Activated CD8-positive, alpha-beta T cell treated with anti-CD3 and anti-CD28 coated beads, Interleukin-2, amount 10 ng/mL, durations not matched to agents 7 days and 5 days (primary cell): Measurements from ENCODE around the gene NUP210L. TPM values are rescaled to one million over a fixed set of nuclear protein-coding genes. Genes with fewer than 3 reads are reported as not detected.
"Not testable (repeated sequence)": the region's sequence is repeated elsewhere in the genome, so short reads cannot be mapped to it uniquely, and the experiment has no call there.

Experiments
- ATAC-seq: fragments of 150-1000 bp; cut with Tn5 transposase; one replicate; pipeline ENCODE4 v1.10.0; 2021; ENCODE audit warnings: moderate library complexity
- CTCF ChIA-PET: fragments of 350-600 bp; sonication (Branson Sonifier 250); formaldehyde crosslinking; loops from one replicate; lab custom pipeline; 2021; ENCODE audit warnings: antibody characterized with exemption; lab: Charles Lee
- POLR2A ChIA-PET: fragments of 350-600 bp; sonication (Branson Sonifier 250); formaldehyde crosslinking; loops from one replicate; lab custom pipeline; 2021; ENCODE audit warnings: antibody characterized with exemption; lab: Charles Lee
- DNase-seq: peaks from one replicate; pipeline ENCODE4 v3.0.0-alpha.2; 2020
- H3K27ac Mint-ChIP-seq: one replicate; pipeline ENCODE4 v1.8.0; 2021; ENCODE audit warnings: mild to moderate bottlenecking, mixed read lengths
- H3K27me3 Mint-ChIP-seq: one replicate; pipeline ENCODE4 v1.8.0; 2021; ENCODE audit warnings: low read depth, mixed read lengths
- H3K36me3 Mint-ChIP-seq: one replicate; pipeline ENCODE4 v1.8.0; 2021; ENCODE audit warnings: low read depth, mixed read lengths
- H3K4me1 Mint-ChIP-seq: one replicate; pipeline ENCODE4 v1.8.0; 2021; ENCODE audit warnings: low read depth, mixed read lengths
- H3K4me3 Mint-ChIP-seq: one replicate; pipeline ENCODE4 v1.8.0; 2021; ENCODE audit warnings: mild to moderate bottlenecking, mixed read lengths
- H3K9me3 Mint-ChIP-seq: one replicate; pipeline ENCODE4 v1.8.0; 2022; ENCODE audit warnings: mixed read lengths; ENCODE audit not compliant: insufficient read depth
- total RNA-seq, 2 experiments: library from RNA; stranded (reverse); gene quantifications; one replicate each; pipeline ENCODE4 v1.2.3, GENCODE V29; 2021

NUP210L gene
- total RNA-seq, 2 experiments from 2014 or later = 0.08 to 0.13 TPM

GRCh38 chr1:153990468-153991150, 164.3 kb downstream of the NUP210L start, which contains the start of gene RPS27:
TSS of gene RPS27 (plus strand) at chr1:153990762. CDS start at chr1:153990797, 35 bp downstream.
- Mint-ChIP-seq H3K27me3 (no peaks in the 10 kb centered on the region), H3K36me3 (peaks cover 40% of the 10 kb centered on the region), H3K9me3 (no peaks in the 10 kb centered on the region), H3K27ac (peak within 1 kb of the TSS; percentile 98), H3K4me1 (peaks cover 47% of the 10 kb centered on the region), H3K4me3 (peak within 1 kb of the TSS; percentile 93)
- POLR2A ChIA-PET = interaction anchor here (0.6 to 2.8 kb wide), 54 partner anchors 9 to 479 kb away, joined by 3 to 49 read pairs (median 4); partner anchors contain the start of genes CHTOP, CREB3L4, CRTC2 and DENND4B
- CTCF ChIA-PET = interaction anchor here (1.0 to 2.7 kb wide), 6 partner anchors 9 to 193 kb away, joined by 3 to 10 read pairs (median 4); partner anchors contain the start of genes CREB3L4 and JTB
- DNase-seq = peak; percentile 94
- peak; percentile 79 for ATAC-seq

GRCh38 chr1:153987621-153988020, 167.3 kb downstream of the NUP210L start:
- DNase-seq (no peak), ATAC-seq (no peak)
- peak overlapping the region; percentile 88 for H3K27ac Mint-ChIP-seq
- CTCF ChIA-PET = interaction anchor here (0.7 to 5.7 kb wide), 35 partner anchors 11 to 453 kb away, joined by 3 to 109 read pairs (median 8); partner anchors contain the start of genes CHTOP, CREB3L4, CRTC2 and DENND4B
- H3K4me3 Mint-ChIP-seq = no peak overlapping the region
- no peaks in the 10 kb centered on the region for H3K9me3 Mint-ChIP-seq
- H3K36me3 Mint-ChIP-seq = peaks cover 20% of the 10 kb centered on the region
- no peaks in the 10 kb centered on the region for H3K27me3 Mint-ChIP-seq
- POLR2A ChIA-PET = interaction anchor here (1.0 to 3.1 kb wide), 7 partner anchors 10 to 212 kb away, joined by 3 to 21 read pairs (median 8); partner anchors contain the start of genes CREB3L4 and JTB
- peaks cover 49% of the 10 kb centered on the region for H3K4me1 Mint-ChIP-seq

GRCh38 chr1:153985941-153986761, 168.7 kb downstream of the NUP210L start, which contains the start of gene RAB13:
TSS of gene RAB13 (minus strand) at chr1:153986339. CDS start at chr1:153986236, 103 bp downstream.
- no peak for DNase-seq
- no peaks in the 10 kb centered on the region for H3K9me3 Mint-ChIP-seq

GRCh38 chr1:153985341-153985912, 169.4 kb downstream of the NUP210L start:
- DNase-seq (no peak), ATAC-seq (no peak)
- peaks cover 35% of the 10 kb centered on the region for H3K4me1 Mint-ChIP-seq
- ChIA-PET POLR2A (interaction anchor here (0.6 to 3.1 kb wide), 11 partner anchors 8 to 326 kb away, joined by 3 to 21 read pairs (median 4); partner anchors contain the start of genes CREB3L4, JTB and SLC39A1), CTCF (interaction anchor here (1.5 to 5.7 kb wide), 19 partner anchors 9 to 413 kb away, joined by 3 to 109 read pairs (median 12); partner anchors contain the start of genes CREB3L4, CRTC2, DENND4B and GATAD2B)
- H3K27ac Mint-ChIP-seq = peak overlapping the region; percentile 66
- H3K9me3 Mint-ChIP-seq = no peaks in the 10 kb centered on the region
- peak overlapping the region; percentile 69 for H3K4me3 Mint-ChIP-seq
- H3K36me3 Mint-ChIP-seq = no peaks in the 10 kb centered on the region
- H3K27me3 Mint-ChIP-seq = no peaks in the 10 kb centered on the region

More at GRCh38 chr1:153985941-153986761, 168.7 kb downstream of the NUP210L start, which contains the start of gene RAB13:
- ChIA-PET CTCF (interaction anchor here (0.7 to 5.7 kb wide), 44 partner anchors 9 to 452 kb away, joined by 3 to 109 read pairs (median 6); partner anchors contain the start of genes CHTOP, CREB3L4, CRTC2 and DENND4B), POLR2A (interaction anchor here (0.7 to 3.1 kb wide), 15 partner anchors 9 to 327 kb away, joined by 3 to 21 read pairs (median 4); partner anchors contain the start of genes CREB3L4 and JTB)
- ATAC-seq = peak; percentile 12
- H3K27ac Mint-ChIP-seq = peak within 1 kb of the TSS; percentile 88
- H3K4me3 Mint-ChIP-seq = peak within 1 kb of the TSS; percentile 74
- peaks cover 7% of the 10 kb centered on the region for H3K36me3 Mint-ChIP-seq
- H3K27me3 Mint-ChIP-seq = no peaks in the 10 kb centered on the region
- H3K4me1 Mint-ChIP-seq = peaks cover 36% of the 10 kb centered on the region

GRCh38 chr1:153984123-153984894, 170.6 kb downstream of the NUP210L start:
- ChIA-PET CTCF (interaction anchor here (2.9 to 5.7 kb wide), 3 partner anchors 19 to 187 kb away, joined by 32 to 109 read pairs (median 50); partner anchors contain the start of genes CREB3L4 and SLC39A1), POLR2A (interaction anchor here (0.7 to 2.9 kb wide), 4 partner anchors 17 to 194 kb away, joined by 3 to 21 read pairs (median 6); partner anchors contain the start of gene CREB3L4)
- DNase-seq (no peak), ATAC-seq (no peak)
- no peaks in the 10 kb centered on the region for H3K9me3 Mint-ChIP-seq
- H3K4me3 Mint-ChIP-seq = no peak overlapping the region
- no peaks in the 10 kb centered on the region for H3K36me3 Mint-ChIP-seq
- H3K4me1 Mint-ChIP-seq = peaks cover 32% of the 10 kb centered on the region
- no peaks in the 10 kb centered on the region for H3K27me3 Mint-ChIP-seq
- H3K27ac Mint-ChIP-seq = no peak overlapping the region

GRCh38 chr1:153981735-153982134, 173.1 kb downstream of the NUP210L start:
- ChIA-PET POLR2A (interaction anchor here (0.8 kb wide), 1 partner anchor 14 kb away, joined by 4 read pairs; the partner anchor contains the start of gene CREB3L4), CTCF (interaction anchor here (0.6 to 1.2 kb wide), 2 partner anchors 10 to 26 kb away, joined by 3 to 5 read pairs; no protein-coding TSS in a partner anchor)
- H3K4me3 Mint-ChIP-seq, H3K36me3 Mint-ChIP-seq, ATAC-seq, H3K27me3 Mint-ChIP-seq, H3K27ac Mint-ChIP-seq, DNase-seq, H3K9me3 Mint-ChIP-seq: not testable (repeated sequence)
- peaks cover 38% of the 10 kb centered on the region for H3K4me1 Mint-ChIP-seq

GRCh38 chr1:153979091-153979490, 175.8 kb downstream of the NUP210L start:
- H3K4me3 Mint-ChIP-seq, ATAC-seq, H3K9me3 Mint-ChIP-seq, DNase-seq, H3K27me3 Mint-ChIP-seq, H3K27ac Mint-ChIP-seq: not testable (repeated sequence)
- H3K36me3 Mint-ChIP-seq = peaks cover 28% of the 10 kb centered on the region
- CTCF ChIA-PET = interaction anchor here (1.0 to 5.6 kb wide), 5 partner anchors 7 to 302 kb away, joined by 3 to 74 read pairs (median 10); partner anchors contain the start of genes CREB3L4, CRTC2 and RAB13
- H3K4me1 Mint-ChIP-seq = peaks cover 38% of the 10 kb centered on the region
- POLR2A ChIA-PET = interaction anchor here (1.0 to 5.0 kb wide), 5 partner anchors 12 to 34 kb away, joined by 3 to 62 read pairs (median 26); partner anchors contain the start of genes CREB3L4, DENND4B and RPS27

GRCh38 chr1:153978274-153978909, 176.5 kb downstream of the NUP210L start:
- no peak for ATAC-seq
- H3K4me1 Mint-ChIP-seq = peaks cover 40% of the 10 kb centered on the region
- POLR2A ChIA-PET = interaction anchor here (0.9 to 5.0 kb wide), 12 partner anchors 8 to 183 kb away, joined by 3 to 62 read pairs (median 5); partner anchors contain the start of genes CREB3L4, CRTC2, DENND4B and GATAD2B

More at GRCh38 chr1:153978274-153978909, 176.5 kb downstream of the NUP210L start:
- Mint-ChIP-seq H3K27ac (peak overlapping the region; percentile 89), H3K27me3 (no peaks in the 10 kb centered on the region), H3K36me3 (peaks cover 35% of the 10 kb centered on the region), H3K9me3 (no peaks in the 10 kb centered on the region), H3K4me3 (peak overlapping the region; percentile 97)
- CTCF ChIA-PET = interaction anchor here (0.8 to 5.6 kb wide), 10 partner anchors 8 to 301 kb away, joined by 3 to 74 read pairs (median 8); partner anchors contain the start of genes CREB3L4, CRTC2, DENND4B and RAB13
- no peak for DNase-seq
